HL-60 (cell line): Measurements from ENCODE around the gene DLX4.

ENCODE experiments used
- CTCF ChIP-seq: IDR thresholded peaks from one replicate; pipeline ENCODE4 v1.5.1; 2011; ENCODE audit warnings: low read length, control low read depth, inconsistent platforms; ENCODE audit not compliant: insufficient read depth
- REST ChIP-seq: IDR thresholded peaks from 2 replicates; pipeline ENCODE4 v1.6.1; 2012; ENCODE audit warnings: low read depth; ENCODE audit not compliant: insufficient replicate concordance
- SPI1 ChIP-seq: IDR thresholded peaks from 2 replicates; pipeline ENCODE4 v1.6.1; 2012; ENCODE audit warnings: low read depth, mild to moderate bottlenecking, borderline replicate concordance

GRCh38 chr17:49984776-49985175, 15.8 kb downstream of the DLX4 start:
- TF ChIP-seq REST (no peak), CTCF (no peak), SPI1 (no peak)
